ENCODE results near the gene ZNF775.

Gene ZNF775

DNA sequence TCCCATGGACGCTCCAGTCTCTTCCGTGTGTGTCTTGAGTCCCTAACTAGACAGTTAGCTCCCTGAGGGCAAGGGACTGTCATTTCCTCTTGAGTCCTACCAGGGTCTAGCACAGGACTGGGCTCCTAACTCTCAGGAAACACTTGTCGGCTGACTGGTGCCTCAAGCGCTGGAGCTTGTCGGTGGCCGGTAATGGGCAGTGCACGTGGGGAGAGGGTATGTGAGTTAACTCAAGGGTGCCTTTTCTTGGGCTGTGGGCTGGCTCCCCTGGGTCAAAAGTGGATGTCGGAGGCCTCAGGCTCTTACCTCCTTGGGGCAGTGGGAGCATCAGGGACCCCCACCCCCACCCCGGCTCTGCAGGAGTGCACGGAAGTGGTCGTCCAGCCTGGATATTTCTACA lies 32.9 kb downstream of the ZNF775 start:
- H3K9me3 ChIP-seq (ENCODE audit: control insufficient read depth in 1 of 2, low read length in 2 of 2) = no peaks in the 10 kb centered on the region
- no peak overlapping the region for H3K4me3 ChIP-seq (ENCODE audit: low read depth in 1 of 2, low read length in 2 of 2)
- peaks cover 7 to 12% of the 10 kb centered on the region in 2 donors for H3K36me3 ChIP-seq (ENCODE audit: control insufficient read depth in 1 of 2, insufficient read depth in 2 of 2, low read length in 2 of 2)
- H3K27me3 ChIP-seq (ENCODE audit: low read depth, low read length) = no peaks in the 10 kb centered on the region
- H3K27ac ChIP-seq (ENCODE audit: low read length) = no peak overlapping the region
- no peaks in the 10 kb centered on the region for H3K4me1 ChIP-seq (ENCODE audit: control insufficient read depth in 1 of 2, insufficient read depth in 2 of 2, low read length in 2 of 2)

DNA sequence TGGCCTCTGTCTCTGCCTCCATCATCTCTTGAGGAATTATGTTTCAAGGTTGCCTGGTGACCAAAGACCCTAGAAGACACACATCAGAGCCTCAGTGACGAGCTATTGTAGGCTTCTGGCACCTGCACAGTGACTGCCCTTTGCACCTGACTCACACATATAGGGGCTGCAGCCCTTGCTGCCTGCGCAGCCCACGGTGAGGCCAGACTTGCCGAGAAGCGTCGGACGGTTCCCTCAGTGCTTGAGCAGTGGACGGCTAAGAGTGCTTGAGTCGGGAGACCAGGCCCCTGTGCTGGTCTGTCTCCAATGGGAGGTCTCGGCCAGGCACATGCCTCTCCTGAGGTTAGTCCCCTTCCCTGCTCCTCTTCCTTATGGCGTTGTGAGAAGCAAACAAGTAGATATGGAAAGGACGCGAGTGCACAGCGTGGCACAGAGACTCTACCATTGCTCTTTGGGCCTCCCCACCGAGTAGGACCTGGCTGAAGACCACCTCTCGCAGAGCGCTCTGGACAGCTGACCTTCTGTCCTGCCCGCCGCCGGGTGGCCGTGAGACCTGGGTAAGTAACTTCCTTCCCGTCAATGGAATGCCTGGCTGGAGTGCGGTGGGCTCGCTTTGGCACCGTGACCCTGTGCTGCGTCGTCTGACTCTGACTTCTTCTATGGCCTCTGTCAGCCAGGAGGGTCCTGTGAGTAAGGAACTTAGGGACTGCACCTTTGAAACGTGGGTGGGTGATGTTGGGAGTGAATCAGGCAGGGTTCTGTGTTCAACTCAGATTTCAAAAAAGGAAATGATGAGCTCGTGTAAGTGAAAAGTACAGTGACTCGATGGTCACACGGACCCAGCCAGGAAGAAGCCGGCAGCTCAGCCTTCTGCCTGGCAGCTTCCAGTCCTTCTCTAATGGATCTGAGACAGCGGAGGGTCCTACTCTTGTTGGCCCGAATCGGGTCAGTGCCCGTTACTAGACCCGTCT lies 33.7 kb downstream of the ZNF775 start:
- H3K36me3 ChIP-seq (ENCODE audit: control insufficient read depth in 1 of 2, insufficient read depth in 2 of 2, low read length in 2 of 2) = peaks cover 7 to 9% of the 10 kb centered on the region in 2 donors
- H3K4me1 ChIP-seq (ENCODE audit: control insufficient read depth in 1 of 2, insufficient read depth in 2 of 2, low read length in 2 of 2) = no peaks in the 10 kb centered on the region
- no peaks in the 10 kb centered on the region for H3K9me3 ChIP-seq (ENCODE audit: control insufficient read depth in 1 of 2, low read length in 2 of 2)
- no peak overlapping the region for H3K4me3 ChIP-seq (ENCODE audit: low read depth in 1 of 2, low read length in 2 of 2)
- no peaks in the 10 kb centered on the region for H3K27me3 ChIP-seq (ENCODE audit: low read depth, low read length)
- no peak overlapping the region for H3K27ac ChIP-seq (ENCODE audit: low read length)

DNA sequence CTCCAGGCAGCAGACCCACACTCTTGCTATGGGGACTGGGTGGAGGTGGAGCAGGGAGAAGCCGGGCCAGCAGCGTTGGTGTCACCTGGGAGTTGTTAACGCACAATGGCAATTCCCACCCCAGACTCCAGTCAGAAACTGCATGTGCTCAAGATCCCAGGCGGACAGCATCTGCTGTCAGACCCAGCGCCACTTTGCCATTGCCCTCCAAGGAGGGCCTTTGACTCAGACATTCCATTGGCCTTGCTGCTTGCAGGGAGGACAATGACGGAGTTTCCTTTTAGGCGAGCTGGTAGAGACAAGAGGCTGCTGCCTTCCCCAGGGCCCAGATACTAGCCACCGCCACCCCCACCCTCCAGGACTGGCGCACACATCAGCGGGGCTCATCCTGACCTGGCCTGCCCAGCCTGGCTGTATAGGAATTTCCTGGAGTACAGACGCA lies 34.5 kb downstream of the ZNF775 start:
- H3K4me1 ChIP-seq (ENCODE audit: control insufficient read depth in 1 of 2, insufficient read depth in 2 of 2, low read length in 2 of 2) = no peaks in the 10 kb centered on the region
- no peak overlapping the region for H3K4me3 ChIP-seq (ENCODE audit: low read depth in 1 of 2, low read length in 2 of 2)
- no peaks in the 10 kb centered on the region for H3K9me3 ChIP-seq (ENCODE audit: control insufficient read depth in 1 of 2, low read length in 2 of 2)
- peaks cover 7 to 8% of the 10 kb centered on the region in 2 donors for H3K36me3 ChIP-seq (ENCODE audit: control insufficient read depth in 1 of 2, insufficient read depth in 2 of 2, low read length in 2 of 2)
- no peaks in the 10 kb centered on the region for H3K27me3 ChIP-seq (ENCODE audit: low read depth, low read length)
- H3K27ac ChIP-seq (ENCODE audit: low read length) = no peak overlapping the region

DNA sequence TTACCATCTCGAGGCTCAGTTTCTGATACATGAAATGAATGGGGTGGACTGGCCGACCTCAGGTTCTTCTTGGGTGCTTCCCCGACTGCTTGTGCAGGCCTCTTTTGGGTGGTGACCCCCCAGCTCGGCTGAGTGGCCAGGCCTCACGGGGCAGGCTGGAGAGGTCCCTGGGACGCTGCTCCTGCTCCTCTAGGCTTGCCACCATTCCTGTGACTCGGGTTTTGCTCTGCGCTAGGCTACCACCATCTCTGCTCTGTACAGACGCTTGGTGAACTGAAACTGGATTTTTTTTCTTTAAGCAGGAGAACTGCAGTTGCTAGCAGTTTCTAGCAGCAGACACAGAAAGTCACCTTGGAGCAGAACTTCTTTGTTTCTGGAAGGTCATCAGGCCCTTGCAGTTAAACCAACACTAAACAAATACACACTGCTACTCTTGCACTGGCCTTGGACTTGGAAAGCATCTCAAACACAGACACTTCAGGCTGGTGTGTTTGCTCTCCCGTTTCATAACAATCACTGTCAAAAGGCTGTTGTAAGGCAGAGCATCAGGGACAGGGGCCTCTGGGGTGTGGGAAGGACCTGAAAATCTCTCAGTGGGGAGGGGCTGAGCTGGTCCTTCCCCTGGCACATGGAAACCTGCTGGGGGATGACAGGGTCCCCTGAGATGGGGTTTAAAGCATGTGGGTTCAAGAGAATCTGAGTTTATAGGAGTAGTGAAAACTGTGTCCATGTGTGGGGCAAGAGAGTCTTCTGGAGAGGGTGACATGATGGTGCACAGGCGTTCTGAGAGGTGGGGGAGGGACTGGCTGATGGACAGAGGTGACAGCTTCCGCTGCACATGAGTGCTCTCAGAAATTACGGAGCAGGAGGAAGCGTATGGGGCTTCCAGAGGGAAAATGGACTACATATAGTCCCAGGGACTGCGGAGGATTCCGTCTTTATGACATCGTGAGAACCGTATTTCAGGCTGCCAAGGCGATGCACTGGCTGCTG lies 36.3 kb downstream of the ZNF775 start:
- Histone ChIP-seq H3K9me3 (ENCODE audit: control insufficient read depth in 1 of 2, low read length in 2 of 2) (no peaks in the 10 kb centered on the region), H3K4me3 (ENCODE audit: low read depth in 1 of 2, low read length in 2 of 2) (no peak overlapping the region), H3K27ac (ENCODE audit: low read length) (no peak overlapping the region), H3K27me3 (ENCODE audit: low read depth, low read length) (no peaks in the 10 kb centered on the region), H3K36me3 (ENCODE audit: control insufficient read depth in 1 of 2, insufficient read depth in 2 of 2, low read length in 2 of 2) (peaks cover 3 to 4% of the 10 kb centered on the region in 2 donors), H3K4me1 (ENCODE audit: control insufficient read depth in 1 of 2, insufficient read depth in 2 of 2, low read length in 2 of 2) (no peaks in the 10 kb centered on the region)

DNA sequence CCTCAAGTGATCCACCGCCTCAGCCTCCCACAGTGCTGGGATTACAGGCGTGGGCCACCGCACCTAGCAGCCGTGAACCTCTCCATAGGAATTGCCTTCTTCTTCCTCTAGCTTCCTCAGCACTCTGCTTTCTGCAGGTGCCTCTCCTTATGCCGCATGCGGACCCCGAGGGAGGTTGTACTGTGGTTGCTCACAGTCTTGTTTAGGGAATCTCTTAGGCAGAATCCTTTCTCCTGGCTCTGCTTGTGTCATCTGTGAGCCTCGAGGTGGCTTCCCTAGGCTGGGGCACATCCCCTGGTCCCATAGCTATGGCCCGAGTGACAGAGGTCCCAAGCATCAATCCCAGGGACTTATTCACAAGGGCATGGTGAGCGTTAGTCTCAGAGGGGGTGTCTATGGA lies 38.1 kb downstream of the ZNF775 start:
- Histone ChIP-seq H3K36me3 (ENCODE audit: control insufficient read depth in 1 of 2, insufficient read depth in 2 of 2, low read length in 2 of 2) (no peaks in the 10 kb centered on the region), H3K27ac (ENCODE audit: low read length) (no peak overlapping the region), H3K27me3 (ENCODE audit: low read depth, low read length) (no peaks in the 10 kb centered on the region), H3K4me1 (ENCODE audit: control insufficient read depth in 1 of 2, insufficient read depth in 2 of 2, low read length in 2 of 2) (peaks cover 0 to 3% of the 10 kb centered on the region in 2 donors), H3K9me3 (ENCODE audit: control insufficient read depth in 1 of 2, low read length in 2 of 2) (no peaks in the 10 kb centered on the region), H3K4me3 (ENCODE audit: low read depth in 1 of 2, low read length in 2 of 2) (no peak overlapping the region)

DNA sequence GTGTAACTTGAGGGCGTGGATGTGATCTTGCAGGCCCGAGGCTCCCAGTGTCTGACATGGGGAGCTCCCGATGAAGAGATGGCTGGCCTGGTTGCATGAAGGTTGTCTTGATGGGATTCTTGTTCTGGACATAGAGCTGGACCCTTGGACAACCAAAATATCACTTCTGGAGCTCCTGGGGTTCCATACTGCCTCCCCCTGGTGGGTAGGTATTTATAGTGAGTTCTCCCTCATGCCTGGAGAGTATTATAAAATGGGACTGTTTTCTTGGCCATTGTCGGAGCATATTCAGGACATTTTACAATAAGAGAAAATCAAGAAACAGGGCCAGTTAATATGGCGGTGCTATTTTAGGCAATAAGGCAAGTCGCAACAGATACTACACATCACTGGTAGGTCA lies 38.7 kb downstream of the ZNF775 start:
- no peaks in the 10 kb centered on the region for H3K9me3 ChIP-seq (ENCODE audit: control insufficient read depth in 1 of 2, low read length in 2 of 2)
- no peak overlapping the region for H3K27ac ChIP-seq (ENCODE audit: low read length)
- H3K4me3 ChIP-seq (ENCODE audit: low read depth in 1 of 2, low read length in 2 of 2) = no peak overlapping the region
- no peaks in the 10 kb centered on the region for H3K36me3 ChIP-seq (ENCODE audit: control insufficient read depth in 1 of 2, insufficient read depth in 2 of 2, low read length in 2 of 2)
- no peaks in the 10 kb centered on the region for H3K27me3 ChIP-seq (ENCODE audit: low read depth, low read length)
- H3K4me1 ChIP-seq (ENCODE audit: control insufficient read depth in 1 of 2, insufficient read depth in 2 of 2, low read length in 2 of 2) = peaks cover 0 to 3% of the 10 kb centered on the region in 2 donors

DNA sequence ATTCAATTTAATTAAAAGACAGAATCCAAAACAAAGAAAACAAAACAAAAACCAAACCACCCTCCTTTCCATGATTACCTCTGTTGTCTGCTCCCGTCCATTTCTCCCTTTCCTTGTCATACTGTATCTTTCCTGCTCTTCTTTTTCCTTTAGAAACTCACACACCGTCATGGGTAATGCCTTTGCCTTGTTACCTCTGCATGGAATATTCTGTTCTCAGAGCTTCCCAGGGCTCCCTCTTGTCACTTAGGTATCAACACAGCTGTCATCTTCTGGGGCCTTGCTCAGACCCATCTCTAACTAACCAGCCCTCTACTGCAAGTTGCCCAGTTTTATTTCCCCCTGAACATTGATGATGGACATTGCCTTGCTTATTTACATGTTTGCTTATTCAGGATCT lies 41.1 kb downstream of the ZNF775 start:
- H3K9me3 ChIP-seq (ENCODE audit: control insufficient read depth in 1 of 2, low read length in 2 of 2) = no peaks in the 10 kb centered on the region
- no peak overlapping the region for H3K4me3 ChIP-seq (ENCODE audit: low read depth in 1 of 2, low read length in 2 of 2)
- H3K27ac ChIP-seq (ENCODE audit: low read length) = no peak overlapping the region
- no peaks in the 10 kb centered on the region for H3K36me3 ChIP-seq (ENCODE audit: control insufficient read depth in 1 of 2, insufficient read depth in 2 of 2, low read length in 2 of 2)
- H3K4me1 ChIP-seq (ENCODE audit: control insufficient read depth in 1 of 2, insufficient read depth in 2 of 2, low read length in 2 of 2) = peaks cover 0 to 3% of the 10 kb centered on the region in 2 donors
- no peaks in the 10 kb centered on the region for H3K27me3 ChIP-seq (ENCODE audit: low read depth, low read length)

DNA sequence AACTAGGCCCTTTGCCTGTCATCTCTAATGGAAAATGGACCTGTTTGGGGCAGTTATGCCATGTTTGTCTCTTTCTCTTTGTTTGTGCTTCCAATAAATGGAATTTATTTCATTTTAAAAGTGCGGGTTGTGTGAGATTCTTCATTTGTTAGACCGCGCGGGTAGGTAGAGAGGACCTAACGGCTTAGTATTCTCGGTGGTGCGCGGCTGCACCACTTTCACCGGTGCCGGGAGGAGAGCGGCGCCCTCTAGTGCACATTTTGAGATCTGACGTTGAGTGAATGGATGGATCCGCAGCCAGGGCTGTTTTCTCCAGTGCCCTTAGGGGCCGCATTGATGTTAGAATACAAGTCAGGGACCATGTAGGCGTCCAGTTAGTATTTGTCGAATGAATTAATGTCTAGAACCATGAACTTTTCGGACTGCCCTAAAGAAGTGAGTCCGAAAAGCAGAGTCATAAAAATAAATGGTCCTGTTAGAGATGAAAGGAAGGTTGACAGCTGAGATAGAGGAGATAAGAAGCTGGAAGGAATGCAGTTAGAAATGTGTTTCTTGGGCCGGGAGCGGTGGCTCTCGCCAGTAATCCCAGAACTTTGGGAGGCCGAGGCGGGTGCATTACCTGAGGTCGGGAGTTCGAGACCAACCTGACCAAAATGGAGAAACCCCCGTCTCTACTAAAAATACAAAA lies 42.0 kb downstream of the ZNF775 start:
- Histone ChIP-seq H3K27ac (ENCODE audit: low read length) (no peak overlapping the region), H3K36me3 (ENCODE audit: control insufficient read depth in 1 of 2, insufficient read depth in 2 of 2, low read length in 2 of 2) (no peaks in the 10 kb centered on the region), H3K9me3 (ENCODE audit: control insufficient read depth in 1 of 2, low read length in 2 of 2) (no peaks in the 10 kb centered on the region), H3K27me3 (ENCODE audit: low read depth, low read length) (no peaks in the 10 kb centered on the region), H3K4me3 (ENCODE audit: low read depth in 1 of 2, low read length in 2 of 2) (no peak overlapping the region), H3K4me1 (ENCODE audit: control insufficient read depth in 1 of 2, insufficient read depth in 2 of 2, low read length in 2 of 2) (peaks cover 0 to 3% of the 10 kb centered on the region in 2 donors)

DNA sequence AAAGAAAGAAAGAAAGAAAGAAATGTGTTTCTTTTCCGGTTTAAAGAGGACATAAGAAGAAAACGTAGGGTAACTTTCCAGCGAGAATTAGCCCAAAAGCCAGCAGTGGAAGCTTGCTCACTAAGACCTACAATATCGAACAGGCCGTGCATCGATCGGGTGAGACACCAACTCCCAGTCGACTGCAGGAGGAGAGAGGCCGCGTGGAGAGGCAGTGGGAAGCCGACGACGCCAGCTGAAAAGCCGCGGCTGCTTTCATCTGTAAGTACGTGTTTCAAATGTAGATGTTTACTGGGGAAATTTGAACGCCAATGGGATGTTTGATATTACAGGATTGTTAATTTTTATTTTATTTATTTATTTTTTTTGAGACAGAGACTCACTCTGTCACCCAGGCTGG lies 42.7 kb downstream of the ZNF775 start:
- Histone ChIP-seq H3K9me3 (ENCODE audit: control insufficient read depth in 1 of 2, low read length in 2 of 2) (no peaks in the 10 kb centered on the region), H3K4me3 (ENCODE audit: low read depth in 1 of 2, low read length in 2 of 2) (no peak overlapping the region), H3K27me3 (ENCODE audit: low read depth, low read length) (no peaks in the 10 kb centered on the region), H3K27ac (ENCODE audit: low read length) (no peak overlapping the region), H3K36me3 (ENCODE audit: control insufficient read depth in 1 of 2, insufficient read depth in 2 of 2, low read length in 2 of 2) (no peaks in the 10 kb centered on the region), H3K4me1 (ENCODE audit: control insufficient read depth in 1 of 2, insufficient read depth in 2 of 2, low read length in 2 of 2) (peaks cover 0 to 3% of the 10 kb centered on the region in 2 donors)

DNA sequence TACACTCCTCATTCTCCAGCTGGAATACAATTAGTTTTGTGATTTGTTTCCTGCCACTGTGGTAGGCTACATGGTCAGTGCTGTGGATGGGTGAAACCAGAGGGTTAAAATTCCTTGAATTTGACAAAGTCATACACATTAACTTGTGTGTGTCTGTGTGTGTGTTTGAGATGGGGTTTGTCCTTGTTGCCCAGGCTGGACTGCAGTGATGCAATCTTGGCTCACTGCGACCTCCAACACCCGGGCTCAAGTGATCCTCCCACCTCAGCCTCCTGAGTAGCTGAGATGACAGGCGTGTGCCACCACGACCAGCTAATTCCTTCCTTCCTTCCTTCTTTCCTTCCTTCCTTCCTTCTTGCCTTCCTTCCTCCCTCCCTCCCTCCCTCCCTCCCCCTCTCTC lies 46.5 kb downstream of the ZNF775 start:
- H3K27ac ChIP-seq (ENCODE audit: low read length) = no peak overlapping the region
- H3K4me3 ChIP-seq (ENCODE audit: low read depth in 1 of 2, low read length in 2 of 2) = no peak overlapping the region
- no peaks in the 10 kb centered on the region for H3K9me3 ChIP-seq (ENCODE audit: control insufficient read depth in 1 of 2, low read length in 2 of 2)
- no peaks in the 10 kb centered on the region for H3K36me3 ChIP-seq (ENCODE audit: control insufficient read depth in 1 of 2, insufficient read depth in 2 of 2, low read length in 2 of 2)
- peaks cover 5 to 20% of the 10 kb centered on the region in 2 donors for H3K4me1 ChIP-seq (ENCODE audit: control insufficient read depth in 1 of 2, insufficient read depth in 2 of 2, low read length in 2 of 2)
- no peaks in the 10 kb centered on the region for H3K27me3 ChIP-seq (ENCODE audit: low read depth, low read length)

Measured in muscle layer of duodenum (tissue), 2 donors.